Measurements from ENCODE around the gene CNP.
"Not testable (repeated sequence)": the region's sequence is repeated elsewhere in the genome, so short reads cannot be mapped to it uniquely, and the experiment has no call there.

Gene CNP

GRCh38 chr17:42010898-42011516 is 44.4 kb downstream of the CNP start:
- no peaks in the 10 kb centered on the region for H3K27me3 ChIP-seq (replicated peaks)
- DNase-seq: peak; percentile 36
- TF ChIP-seq, protein P1, sequence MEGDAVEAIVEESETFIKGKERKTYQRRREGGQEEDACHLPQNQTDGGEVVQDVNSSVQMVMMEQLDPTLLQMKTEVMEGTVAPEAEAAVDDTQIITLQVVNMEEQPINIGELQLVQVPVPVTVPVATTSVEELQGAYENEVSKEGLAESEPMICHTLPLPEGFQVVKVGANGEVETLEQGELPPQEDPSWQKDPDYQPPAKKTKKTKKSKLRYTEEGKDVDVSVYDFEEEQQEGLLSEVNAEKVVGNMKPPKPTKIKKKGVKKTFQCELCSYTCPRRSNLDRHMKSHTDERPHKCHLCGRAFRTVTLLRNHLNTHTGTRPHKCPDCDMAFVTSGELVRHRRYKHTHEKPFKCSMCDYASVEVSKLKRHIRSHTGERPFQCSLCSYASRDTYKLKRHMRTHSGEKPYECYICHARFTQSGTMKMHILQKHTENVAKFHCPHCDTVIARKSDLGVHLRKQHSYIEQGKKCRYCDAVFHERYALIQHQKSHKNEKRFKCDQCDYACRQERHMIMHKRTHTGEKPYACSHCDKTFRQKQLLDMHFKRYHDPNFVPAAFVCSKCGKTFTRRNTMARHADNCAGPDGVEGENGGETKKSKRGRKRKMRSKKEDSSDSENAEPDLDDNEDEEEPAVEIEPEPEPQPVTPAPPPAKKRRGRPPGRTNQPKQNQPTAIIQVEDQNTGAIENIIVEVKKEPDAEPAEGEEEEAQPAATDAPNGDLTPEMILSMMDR (IDR thresholded peaks at IDR 0.05; ENCODE audit: low read depth, low read length, missing control alignments): no peak
- H3K36me3 ChIP-seq (replicated peaks): no peaks in the 10 kb centered on the region
- H3K27ac ChIP-seq: peak overlapping the region; percentile 7
- no peak overlapping the region for H3K4me3 ChIP-seq (ENCODE audit: low read depth, low read length)
- in situ Hi-C loops (cut with HindIII; ENCODE audit: low pct_ligation_motif_present, low sequenced_read_pairs): no loop called here

- in situ Hi-C loops (cut with HindIII; ENCODE audit: low pct_ligation_motif_present, low sequenced_read_pairs); H3K4me3 ChIP-seq (ENCODE audit: low read depth, low read length); DNase-seq; H3K27ac ChIP-seq; H3K36me3 ChIP-seq (replicated peaks); H3K27me3 ChIP-seq (replicated peaks): not testable (repeated sequence)
These were observed 45.8 kb downstream of the CNP start for GRCh38 chr17:42012363-42012762.

- DNase-seq; H3K36me3 ChIP-seq (replicated peaks); H3K27me3 ChIP-seq (replicated peaks); in situ Hi-C loops (cut with HindIII; ENCODE audit: low pct_ligation_motif_present, low sequenced_read_pairs); H3K4me3 ChIP-seq (ENCODE audit: low read depth, low read length); H3K27ac ChIP-seq: not testable (repeated sequence)
These were observed 47.1 kb downstream of the CNP start for GRCh38 chr17:42013740-42014139.

DNA sequence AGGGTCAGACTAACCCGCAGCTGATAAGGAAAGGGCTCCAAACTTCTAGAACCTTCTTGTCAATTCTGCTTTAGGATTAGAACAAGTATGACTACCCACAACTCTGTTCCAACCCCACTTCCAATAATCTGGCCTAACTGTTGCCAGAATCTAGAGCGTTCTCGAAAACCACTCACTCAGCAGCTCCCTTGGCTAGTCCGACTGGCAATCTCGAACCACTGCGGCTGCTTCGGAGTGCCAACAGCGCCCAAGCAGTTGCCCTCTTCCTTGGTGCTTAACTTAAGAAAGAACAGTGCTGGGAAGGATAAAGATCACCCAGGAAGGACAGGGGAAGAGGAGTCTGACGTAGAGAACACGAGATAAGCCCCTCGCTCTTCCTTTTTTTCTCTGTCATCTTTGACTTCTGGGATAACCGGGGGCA is 49.8 kb downstream of the CNP start:
- Histone ChIP-seq H3K36me3 (replicated peaks) (no peaks in the 10 kb centered on the region), H3K27me3 (replicated peaks) (no peaks in the 10 kb centered on the region), H3K4me3 (ENCODE audit: low read depth, low read length) (peak overlapping the region; percentile 99), H3K27ac (peak overlapping the region; percentile 86)
- DNase-seq: no peak
- in situ Hi-C loops (cut with HindIII; ENCODE audit: low pct_ligation_motif_present, low sequenced_read_pairs): no loop called here
- TF ChIP-seq, protein P1 (IDR thresholded peaks at IDR 0.05; ENCODE audit: low read depth, low read length, missing control alignments): no peak

- Histone ChIP-seq H3K27me3 (replicated peaks) (no peaks in the 10 kb centered on the region), H3K27ac (peak within 1 kb of the TSS; percentile 86), H3K36me3 (replicated peaks) (peaks cover 6% of the 10 kb centered on the region), H3K4me3 (ENCODE audit: low read depth, low read length) (peak within 1 kb of the TSS; percentile 99)
- TF ChIP-seq, protein P1 (IDR thresholded peaks at IDR 0.05; ENCODE audit: low read depth, low read length, missing control alignments): no peak
- in situ Hi-C loops (cut with HindIII; ENCODE audit: low pct_ligation_motif_present, low sequenced_read_pairs): no loop called here
- DNase-seq: peak; percentile 85
These were observed 50.6 kb downstream of the CNP start, which contains the start of gene DNAJC7 for GRCh38 chr17:42016941-42017865. TSS of gene DNAJC7 (minus strand) at chr17:42017439. CDS start at chr17:42017416, 23 bp downstream.

- TF ChIP-seq, protein P1 (IDR thresholded peaks at IDR 0.05; ENCODE audit: low read depth, low read length, missing control alignments): no peak
- DNase-seq: no peak
- Histone ChIP-seq H3K4me3 (ENCODE audit: low read depth, low read length) (peak overlapping the region; percentile 99), H3K36me3 (replicated peaks) (peaks cover 12% of the 10 kb centered on the region), H3K27ac (peak overlapping the region; percentile 86), H3K27me3 (replicated peaks) (no peaks in the 10 kb centered on the region)
- in situ Hi-C loops (cut with HindIII; ENCODE audit: low pct_ligation_motif_present, low sequenced_read_pairs): no loop called here
These were observed 51.2 kb downstream of the CNP start for GRCh38 chr17:42017866-42018200.
